ENCODE results near the gene NXT1. TPM values are rescaled to one million over a fixed set of nuclear protein-coding genes. Genes with fewer than 3 reads are reported as not detected.

NXT1 gene
- total RNA-seq, 2 experiments from 2014 or later: 26.2 to 28.4 TPM

- CTCF ChIA-PET: interaction anchor here (3.6 kb wide), 1 partner anchor 65 kb away, joined by 27 read pairs; the partner anchor contains the start of gene NAPB
- H3K36me3 Mint-ChIP-seq (ENCODE audit: low read depth): peaks cover 31% of the 10 kb centered on the region
- peak overlapping the region; percentile 44 for H3K27ac Mint-ChIP-seq
- POLR2A ChIA-PET: interaction anchor here (2.0 to 3.5 kb wide), 2 partner anchors 63 to 65 kb away, joined by 4 to 42 read pairs; partner anchors contain the start of gene NAPB
- peaks cover 49% of the 10 kb centered on the region for H3K4me1 Mint-ChIP-seq
- no peaks in the 10 kb centered on the region for H3K27me3 Mint-ChIP-seq
- no peaks in the 10 kb centered on the region for H3K9me3 Mint-ChIP-seq
- no peak overlapping the region for H3K4me3 Mint-ChIP-seq
- no peak for DNase-seq
These were observed 5.6 kb downstream of the NXT1 start for GRCh38 chr20:23356203-23356602.

GRCh38 chr20:23357767-23358562 is 7.4 kb downstream of the NXT1 start:
- no peaks in the 10 kb centered on the region for H3K9me3 Mint-ChIP-seq
- peak overlapping the region; percentile 93 for H3K4me3 Mint-ChIP-seq
- CTCF ChIA-PET: interaction anchor here (0.6 to 4.7 kb wide), 6 partner anchors 8 to 89 kb away, joined by 3 to 54 read pairs (median 6); partner anchors contain the start of genes NAPB and NXT1

GRCh38 chr20:23358563-23358906 is 7.9 kb downstream of the NXT1 start:
- ChIA-PET CTCF (interaction anchor here (1.6 to 4.7 kb wide), 4 partner anchors 8 to 89 kb away, joined by 5 to 54 read pairs (median 17); partner anchors contain the start of genes NAPB and NXT1), POLR2A (interaction anchor here (1.1 to 5.6 kb wide), 5 partner anchors 8 to 61 kb away, joined by 3 to 82 read pairs (median 7); partner anchors contain the start of genes NAPB and NXT1)
- no peak for DNase-seq
- H3K27ac Mint-ChIP-seq: peak overlapping the region; percentile 79
- H3K27me3 Mint-ChIP-seq: no peaks in the 10 kb centered on the region
- H3K36me3 Mint-ChIP-seq (ENCODE audit: low read depth): peaks cover 34% of the 10 kb centered on the region
- no peaks in the 10 kb centered on the region for H3K9me3 Mint-ChIP-seq
- H3K4me3 Mint-ChIP-seq: peak overlapping the region; percentile 59
- peaks cover 47% of the 10 kb centered on the region for H3K4me1 Mint-ChIP-seq

More at GRCh38 chr20:23357767-23358562, 7.4 kb downstream of the NXT1 start:
- Mint-ChIP-seq H3K4me1 (peaks cover 43% of the 10 kb centered on the region), H3K27ac (peak overlapping the region; percentile 94), H3K27me3 (no peaks in the 10 kb centered on the region), H3K36me3 (ENCODE audit: low read depth) (peaks cover 29% of the 10 kb centered on the region)
- POLR2A ChIA-PET: interaction anchor here (0.6 to 5.6 kb wide), 7 partner anchors 7 to 61 kb away, joined by 3 to 82 read pairs (median 4); partner anchors contain the start of genes NAPB and NXT1
- DNase-seq: peak; percentile 100

GRCh38 chr20:23358923-23359593 is 8.5 kb downstream of the NXT1 start:
- H3K27ac Mint-ChIP-seq: no peak overlapping the region
- CTCF ChIA-PET: interaction anchor here (1.6 to 4.7 kb wide), 3 partner anchors 9 to 62 kb away, joined by 7 to 54 read pairs (median 27); partner anchors contain the start of genes NAPB and NXT1
- POLR2A ChIA-PET: interaction anchor here (1.1 to 5.6 kb wide), 4 partner anchors 9 to 60 kb away, joined by 3 to 82 read pairs (median 23); partner anchors contain the start of genes NAPB and NXT1
- no peaks in the 10 kb centered on the region for H3K9me3 Mint-ChIP-seq
- DNase-seq: no peak
- peaks cover 30% of the 10 kb centered on the region for H3K36me3 Mint-ChIP-seq (ENCODE audit: low read depth)
- H3K4me3 Mint-ChIP-seq: no peak overlapping the region
- no peaks in the 10 kb centered on the region for H3K27me3 Mint-ChIP-seq
- peaks cover 50% of the 10 kb centered on the region for H3K4me1 Mint-ChIP-seq

- ChIA-PET POLR2A (interaction anchor here (1.2 to 5.6 kb wide), 6 partner anchors 8 to 62 kb away, joined by 3 to 82 read pairs (median 6); partner anchors contain the start of genes NAPB and NXT1), CTCF (interaction anchor here (4.7 kb wide), 1 partner anchor 10 kb away, joined by 54 read pairs; the partner anchor contains the start of gene NXT1)
- Mint-ChIP-seq H3K27me3 (no peaks in the 10 kb centered on the region), H3K9me3 (no peaks in the 10 kb centered on the region), H3K27ac (peak overlapping the region; percentile 86), H3K4me3 (peak overlapping the region; percentile 79), H3K36me3 (ENCODE audit: low read depth) (peaks cover 34% of the 10 kb centered on the region), H3K4me1 (peaks cover 61% of the 10 kb centered on the region)
- DNase-seq: no peak
These were observed 9.9 kb downstream of the NXT1 start for GRCh38 chr20:23360531-23360930.

- POLR2A ChIA-PET: interaction anchor here (1.0 to 5.6 kb wide), 7 partner anchors 9 to 218 kb away, joined by 3 to 82 read pairs (median 5); partner anchors contain the start of genes NAPB and NXT1
- Mint-ChIP-seq H3K9me3 (no peaks in the 10 kb centered on the region), H3K36me3 (ENCODE audit: low read depth) (peaks cover 31% of the 10 kb centered on the region), H3K4me3 (peak overlapping the region; percentile 79), H3K27me3 (no peaks in the 10 kb centered on the region), H3K27ac (peak overlapping the region; percentile 86), H3K4me1 (peaks cover 61% of the 10 kb centered on the region)
- DNase-seq: no peak
- CTCF ChIA-PET: interaction anchor here (1.0 to 4.7 kb wide), 2 partner anchors 11 to 61 kb away, joined by 5 to 54 read pairs; partner anchors contain the start of genes NAPB and NXT1
These were observed 10.5 kb downstream of the NXT1 start for GRCh38 chr20:23361119-23361475.

GRCh38 chr20:23361476-23362391 is 11.1 kb downstream of the NXT1 start, which contains the start of gene GZF1:
Gene GZF1, plus strand, starts transcription at chr20:23362182. Its CDS starts 2,202 bp downstream, at chr20:23364384.
- ChIA-PET POLR2A (interaction anchor here (1.0 to 5.6 kb wide), 7 partner anchors 9 to 219 kb away, joined by 3 to 82 read pairs (median 5); partner anchors contain the start of genes NAPB and NXT1), CTCF (interaction anchor here (1.0 to 4.7 kb wide), 2 partner anchors 12 to 60 kb away, joined by 5 to 54 read pairs; partner anchors contain the start of genes NAPB and NXT1)
- peaks cover 65% of the 10 kb centered on the region for H3K4me1 Mint-ChIP-seq
- peak; percentile 99 for DNase-seq
- no peaks in the 10 kb centered on the region for H3K9me3 Mint-ChIP-seq
- H3K36me3 Mint-ChIP-seq (ENCODE audit: low read depth): peaks cover 37% of the 10 kb centered on the region
- H3K27me3 Mint-ChIP-seq: no peaks in the 10 kb centered on the region
- H3K4me3 Mint-ChIP-seq: peak within 1 kb of the TSS; percentile 95
- peak within 1 kb of the TSS; percentile 89 for H3K27ac Mint-ChIP-seq

- peaks cover 70% of the 10 kb centered on the region for H3K4me1 Mint-ChIP-seq
These were observed 12.0 kb downstream of the NXT1 start for GRCh38 chr20:23362392-23363256.

GRCh38 chr20:23363257-23363649 is 12.7 kb downstream of the NXT1 start:
- DNase-seq: no peak
- peaks cover 37% of the 10 kb centered on the region for H3K36me3 Mint-ChIP-seq (ENCODE audit: low read depth)
- peak overlapping the region; percentile 95 for H3K4me3 Mint-ChIP-seq
- no peaks in the 10 kb centered on the region for H3K9me3 Mint-ChIP-seq
- peak overlapping the region; percentile 89 for H3K27ac Mint-ChIP-seq
- peaks cover 72% of the 10 kb centered on the region for H3K4me1 Mint-ChIP-seq
- ChIA-PET CTCF (no interaction called here), POLR2A (interaction anchor here (0.7 to 1.9 kb wide), 3 partner anchors 10 to 58 kb away, joined by 3 to 10 read pairs (median 3); partner anchors contain the start of genes NAPB and NXT1)
- no peaks in the 10 kb centered on the region for H3K27me3 Mint-ChIP-seq

More at GRCh38 chr20:23362392-23363256, 12.0 kb downstream of the NXT1 start:
- H3K4me3 Mint-ChIP-seq: peak overlapping the region; percentile 95
- peak overlapping the region; percentile 89 for H3K27ac Mint-ChIP-seq
- peaks cover 38% of the 10 kb centered on the region for H3K36me3 Mint-ChIP-seq (ENCODE audit: low read depth)
- H3K27me3 Mint-ChIP-seq: no peaks in the 10 kb centered on the region
- POLR2A ChIA-PET: interaction anchor here (0.7 to 5.6 kb wide), 3 partner anchors 10 to 59 kb away, joined by 3 to 82 read pairs (median 3); partner anchors contain the start of genes NAPB and NXT1
- no peaks in the 10 kb centered on the region for H3K9me3 Mint-ChIP-seq
- peak; percentile 51 for DNase-seq
- CTCF ChIA-PET: no interaction called here

GRCh38 chr20:23365390-23366165 is 15.0 kb downstream of the NXT1 start:
- CTCF ChIA-PET: interaction anchor here (1.4 kb wide), 1 partner anchor 54 kb away, joined by 6 read pairs; no protein-coding TSS in a partner anchor
- DNase-seq: no peak
- H3K4me3 Mint-ChIP-seq: no peak overlapping the region
- peak overlapping the region; percentile 13 for H3K27ac Mint-ChIP-seq
- H3K4me1 Mint-ChIP-seq: peaks cover 60% of the 10 kb centered on the region
- no peaks in the 10 kb centered on the region for H3K9me3 Mint-ChIP-seq
- H3K36me3 Mint-ChIP-seq (ENCODE audit: low read depth): peaks cover 50% of the 10 kb centered on the region
- no peaks in the 10 kb centered on the region for H3K27me3 Mint-ChIP-seq
- POLR2A ChIA-PET: interaction anchor here (1.4 kb wide), 2 partner anchors 15 to 34 kb away, joined by 5 to 8 read pairs; partner anchors contain the start of gene NXT1

Measured in activated CD4-positive, alpha-beta memory T cell treated with anti-CD3 and anti-CD28 coated beads, Interleukin-2, amount 10 ng/mL, durations not matched to agents 7 days and 5 days (primary cell).